Measurements from ENCODE around the gene TP53BP2. TPM values are rescaled to one million over a fixed set of nuclear protein-coding genes. Genes with fewer than 3 reads are reported as not detected.

TP53BP2 gene
- total RNA-seq, 2 experiments from 2014 or later, result 28.3 to 34.5 TPM

DNA sequence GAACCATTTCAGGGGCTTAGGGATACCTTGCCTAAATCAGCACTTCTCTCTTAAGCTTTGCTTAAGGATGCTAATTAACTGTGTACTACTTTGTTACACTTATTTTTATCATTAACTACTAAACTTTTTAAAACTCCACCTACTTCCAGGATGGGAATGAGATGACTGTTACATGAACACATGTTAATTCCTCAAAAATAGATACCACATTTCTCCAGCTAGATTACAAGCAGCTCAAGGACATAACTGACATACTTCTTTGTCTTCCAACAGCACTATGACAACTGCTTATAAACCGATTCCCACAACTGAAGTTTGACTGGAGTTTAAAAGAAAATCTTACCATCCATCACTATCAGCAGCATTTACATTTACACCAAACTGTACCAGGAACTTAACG is 53.7 kb downstream of the TP53BP2 start:
- TF ChIP-seq, protein P1, sequence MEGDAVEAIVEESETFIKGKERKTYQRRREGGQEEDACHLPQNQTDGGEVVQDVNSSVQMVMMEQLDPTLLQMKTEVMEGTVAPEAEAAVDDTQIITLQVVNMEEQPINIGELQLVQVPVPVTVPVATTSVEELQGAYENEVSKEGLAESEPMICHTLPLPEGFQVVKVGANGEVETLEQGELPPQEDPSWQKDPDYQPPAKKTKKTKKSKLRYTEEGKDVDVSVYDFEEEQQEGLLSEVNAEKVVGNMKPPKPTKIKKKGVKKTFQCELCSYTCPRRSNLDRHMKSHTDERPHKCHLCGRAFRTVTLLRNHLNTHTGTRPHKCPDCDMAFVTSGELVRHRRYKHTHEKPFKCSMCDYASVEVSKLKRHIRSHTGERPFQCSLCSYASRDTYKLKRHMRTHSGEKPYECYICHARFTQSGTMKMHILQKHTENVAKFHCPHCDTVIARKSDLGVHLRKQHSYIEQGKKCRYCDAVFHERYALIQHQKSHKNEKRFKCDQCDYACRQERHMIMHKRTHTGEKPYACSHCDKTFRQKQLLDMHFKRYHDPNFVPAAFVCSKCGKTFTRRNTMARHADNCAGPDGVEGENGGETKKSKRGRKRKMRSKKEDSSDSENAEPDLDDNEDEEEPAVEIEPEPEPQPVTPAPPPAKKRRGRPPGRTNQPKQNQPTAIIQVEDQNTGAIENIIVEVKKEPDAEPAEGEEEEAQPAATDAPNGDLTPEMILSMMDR (IDR thresholded peaks at IDR 0.05), result no peak
- CTCF ChIA-PET, result no interaction called here
- no peaks in the 10 kb centered on the region for H3K27me3 Mint-ChIP-seq
- POLR2A ChIA-PET, result interaction anchor here (0.7 kb wide), 1 partner anchor 94 kb away, joined by 3 read pairs; no protein-coding TSS in a partner anchor
- H3K9me3 Mint-ChIP-seq, result no peaks in the 10 kb centered on the region
- H3K36me3 Mint-ChIP-seq (ENCODE audit: low read depth), result peaks cover 23% of the 10 kb centered on the region
- DNase-seq (no peak), ATAC-seq (no peak)
- H3K4me3 Mint-ChIP-seq, result no peak overlapping the region
- peak overlapping the region; percentile 25 for H3K27ac Mint-ChIP-seq
- intact Hi-C loops (cut with micrococcal nuclease), result no loop called here
- no peaks in the 10 kb centered on the region for H3K4me1 Mint-ChIP-seq (ENCODE audit: low read depth)

DNA sequence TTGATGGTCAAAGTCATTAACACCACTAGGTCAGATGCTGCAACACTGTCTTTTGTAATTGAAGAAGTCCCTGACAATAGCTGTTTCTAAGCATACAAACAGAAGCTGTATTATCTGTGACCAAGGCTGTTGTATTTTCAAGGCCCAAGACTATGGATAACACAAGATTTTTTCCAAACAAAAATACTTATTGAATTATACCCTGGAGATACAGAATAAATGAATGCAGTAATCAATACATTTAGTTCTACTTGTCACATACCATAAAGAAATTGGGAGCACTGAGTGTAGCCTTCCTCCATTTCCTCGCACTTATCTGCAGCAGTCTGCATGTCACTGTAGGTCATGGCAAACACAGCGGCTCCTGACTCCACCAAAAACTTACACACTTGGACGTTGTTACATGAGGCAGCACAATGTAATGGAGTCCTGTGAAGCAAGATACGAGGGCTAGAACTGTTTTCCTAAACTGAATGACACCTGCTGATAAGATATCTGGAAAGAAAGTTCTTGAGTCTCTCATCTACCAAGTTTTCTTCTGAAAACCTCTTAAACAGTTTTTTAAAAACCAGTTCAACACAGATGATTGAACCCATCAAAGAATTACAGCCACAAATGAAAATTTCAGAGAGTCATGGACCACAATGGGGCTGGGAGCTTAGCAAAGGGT is 56.9 kb downstream of the TP53BP2 start:
- H3K36me3 Mint-ChIP-seq (ENCODE audit: low read depth), result peaks cover 20% of the 10 kb centered on the region
- ChIA-PET POLR2A (no interaction called here), CTCF (interaction anchor here (0.7 to 1.5 kb wide), 2 partner anchors 13 to 40 kb away, joined by 3 to 4 read pairs; no protein-coding TSS in a partner anchor)
- H3K4me3 Mint-ChIP-seq, result no peak overlapping the region
- ATAC-seq, result no peak
- no peaks in the 10 kb centered on the region for H3K27me3 Mint-ChIP-seq
- intact Hi-C loops (cut with micrococcal nuclease), result no loop called here
- TF ChIP-seq, protein P1 (IDR thresholded peaks at IDR 0.05), result no peak
- no peaks in the 10 kb centered on the region for H3K9me3 Mint-ChIP-seq
- H3K27ac Mint-ChIP-seq, result no peak overlapping the region
- no peak for DNase-seq
- H3K4me1 Mint-ChIP-seq (ENCODE audit: low read depth), result no peaks in the 10 kb centered on the region

DNA sequence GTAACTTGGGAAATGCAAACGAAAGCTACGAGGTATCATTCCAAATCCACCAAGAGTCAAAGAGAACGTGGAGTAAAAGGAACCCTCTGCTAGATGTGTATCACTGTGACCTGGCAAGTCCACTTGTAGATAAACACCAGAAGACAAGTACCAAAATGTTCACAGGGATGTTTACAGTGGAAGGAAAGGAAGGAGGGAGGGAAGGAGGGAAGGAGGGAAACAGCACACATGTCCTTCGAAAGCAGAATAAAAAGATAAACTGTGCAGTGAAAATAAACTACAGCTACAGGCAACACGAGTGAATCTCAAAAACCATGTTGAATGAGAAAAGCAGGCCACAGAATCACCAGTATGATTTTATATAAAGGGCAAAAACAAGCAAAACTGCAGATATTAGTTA is 59.9 kb downstream of the TP53BP2 start:
- DNase-seq, result no peak
- ChIA-PET POLR2A (interaction anchor here (0.7 kb wide), 1 partner anchor 39 kb away, joined by 3 read pairs; no protein-coding TSS in a partner anchor), CTCF (no interaction called here)
- H3K36me3 Mint-ChIP-seq (ENCODE audit: low read depth), result peaks cover 15% of the 10 kb centered on the region
- H3K27me3 Mint-ChIP-seq, result no peaks in the 10 kb centered on the region
- TF ChIP-seq, protein P1 (IDR thresholded peaks at IDR 0.05), result no peak
- no peak overlapping the region for H3K27ac Mint-ChIP-seq
- H3K4me3 Mint-ChIP-seq, result no peak overlapping the region
- no peaks in the 10 kb centered on the region for H3K9me3 Mint-ChIP-seq
- no peak for ATAC-seq
- H3K4me1 Mint-ChIP-seq (ENCODE audit: low read depth), result no peaks in the 10 kb centered on the region
- intact Hi-C loops (cut with micrococcal nuclease), result no loop called here

DNA sequence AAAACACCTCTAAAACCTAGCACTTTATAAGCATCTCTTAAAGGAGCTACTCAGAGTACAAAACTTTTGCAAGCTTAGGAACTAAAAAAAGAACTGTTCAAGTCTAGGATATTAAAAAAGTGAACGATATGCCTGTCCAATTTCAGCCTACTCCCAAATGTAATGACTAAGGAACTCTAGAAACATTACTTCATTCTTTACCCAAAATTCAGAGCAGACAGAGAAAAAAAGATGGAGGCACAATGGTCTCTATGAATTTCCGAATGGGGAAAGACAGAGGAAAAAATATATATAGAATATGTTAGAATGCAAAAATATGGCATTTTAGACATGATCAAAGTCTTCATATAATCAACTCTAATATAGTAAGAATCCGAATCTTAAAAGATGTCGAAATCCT is 61.2 kb downstream of the TP53BP2 start:
- TF ChIP-seq, protein P1 (IDR thresholded peaks at IDR 0.05), result no peak
- Mint-ChIP-seq H3K27ac (no peak overlapping the region), H3K36me3 (ENCODE audit: low read depth) (peaks cover 15% of the 10 kb centered on the region), H3K27me3 (no peaks in the 10 kb centered on the region), H3K4me3 (no peak overlapping the region), H3K4me1 (ENCODE audit: low read depth) (no peaks in the 10 kb centered on the region), H3K9me3 (no peaks in the 10 kb centered on the region)
- intact Hi-C loops (cut with micrococcal nuclease), result no loop called here
- CTCF ChIA-PET, result interaction anchor here (1.2 to 1.4 kb wide), 2 partner anchors 26 to 35 kb away, joined by 3 to 6 read pairs; no protein-coding TSS in a partner anchor
- POLR2A ChIA-PET, result interaction anchor here (0.6 kb wide), 1 partner anchor 543 kb away, joined by 3 read pairs; no protein-coding TSS in a partner anchor
- DNase-seq (no peak), ATAC-seq (no peak)

DNA sequence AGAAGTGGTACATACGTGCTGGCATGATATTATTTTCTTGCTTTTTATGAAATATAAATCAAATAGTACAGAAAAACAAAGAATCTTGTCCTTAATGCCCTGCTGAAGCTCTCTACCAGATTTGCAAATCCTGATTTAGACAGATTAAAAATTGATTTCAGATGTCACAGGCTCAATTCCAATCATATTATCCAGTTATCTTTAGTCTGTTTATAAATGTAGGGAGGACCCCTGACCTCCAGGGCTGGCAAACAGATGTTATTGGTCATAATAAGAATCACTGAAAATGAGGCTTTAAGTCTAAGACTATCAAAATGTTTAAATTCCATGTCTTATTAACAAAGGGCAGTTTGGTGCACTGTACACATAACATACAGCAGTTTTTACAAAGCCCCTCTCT is 62.1 kb downstream of the TP53BP2 start:
- Mint-ChIP-seq H3K36me3 (ENCODE audit: low read depth) (peaks cover 20% of the 10 kb centered on the region), H3K27ac (no peak overlapping the region)
- POLR2A ChIA-PET, result interaction anchor here (1.5 kb wide), 1 partner anchor 61 kb away, joined by 4 read pairs; no protein-coding TSS in a partner anchor

More for the DNA sequence above, 62.1 kb downstream of the TP53BP2 start:
- H3K9me3 Mint-ChIP-seq, result no peaks in the 10 kb centered on the region
- no peak overlapping the region for H3K4me3 Mint-ChIP-seq
- ATAC-seq (no peak), DNase-seq (no peak)
- intact Hi-C loops (cut with micrococcal nuclease), result no loop called here
- TF ChIP-seq, protein P1 (IDR thresholded peaks at IDR 0.05), result no peak
- CTCF ChIA-PET, result interaction anchor here (0.8 to 1.4 kb wide), 3 partner anchors 12 to 34 kb away, joined by 3 to 6 read pairs (median 3); no protein-coding TSS in a partner anchor
- H3K27me3 Mint-ChIP-seq, result no peaks in the 10 kb centered on the region
- H3K4me1 Mint-ChIP-seq (ENCODE audit: low read depth), result no peaks in the 10 kb centered on the region

All from activated CD8-positive, alpha-beta T cell treated with anti-CD3 and anti-CD28 coated beads for 36 hours (primary cell).